Caco-2 (cell line): ENCODE measurements around the gene GRIK4. TPM values are rescaled to one million over a fixed set of nuclear protein-coding genes. Genes with fewer than 3 reads are reported as not detected.

Experiments
- BruUV-seq: library from RNA; stranded (reverse); fragments of 400-500 nt; replicated peaks from 2 replicates; lab custom pipeline; 2021; lab: Mats Ljungman, UMichigan
- CTCF ChIA-PET: fragments of 300-600 bp; sonication (Branson Sonifier 250); formaldehyde crosslinking; loops from one replicate; lab custom pipeline; 2022; ENCODE audit warnings: antibody characterized with exemption; lab: Charles Lee
- POLR2A ChIA-PET: fragments of 300-600 bp; sonication (Branson Sonifier 250); formaldehyde crosslinking; loops from one replicate; lab custom pipeline; 2022; ENCODE audit warnings: antibody characterized with exemption; lab: Charles Lee
- DNase-seq, 2 experiments: peaks; one replicate each; pipeline versions ENCODE4 v3.0.0 to v3.0.0-alpha.2; 2020 to 2022
- H3K27me3 ChIP-seq: replicated peaks from 2 replicates; pipeline ENCODE4 v1.6.0; 2011; ENCODE audit warnings: low read length; ENCODE audit not compliant: control insufficient read depth, insufficient read depth
- H3K36me3 ChIP-seq: 2 replicates; pipeline ENCODE4 v1.5.1; 2011; ENCODE audit warnings: low read length; ENCODE audit not compliant: control insufficient read depth, insufficient read depth
- H3K4me1 ChIP-seq: fragments of 250-450 bp; sonication (Bioruptor Pico); 2 replicates; pipeline ENCODE4 v1.5.1; 2020; ENCODE audit warnings: mild to moderate bottlenecking
- H3K4me3 ChIP-seq: 2 replicates; pipeline ENCODE4 v1.5.1; 2011; ENCODE audit warnings: low read depth, mild to moderate bottlenecking, control low read depth, low read length
- H3K9me3 ChIP-seq: fragments of 250-450 bp; sonication (Bioruptor Pico); 2 replicates; pipeline ENCODE4 v1.5.1; 2020; ENCODE audit warnings: mild to moderate bottlenecking, moderate library complexity
- H3K27ac Mint-ChIP-seq: one replicate; pipeline ENCODE4 v1.8.0; 2022; ENCODE audit warnings: mixed read lengths; ENCODE audit not compliant: unreplicated experiment
- H3K27me3 Mint-ChIP-seq: one replicate; pipeline ENCODE4 v1.8.0; 2022; ENCODE audit warnings: mixed read lengths; ENCODE audit not compliant: insufficient read depth, unreplicated experiment
- H3K36me3 Mint-ChIP-seq: one replicate; pipeline ENCODE4 v1.8.0; 2022; ENCODE audit warnings: mild to moderate bottlenecking, mixed read lengths; ENCODE audit not compliant: insufficient read depth, unreplicated experiment
- H3K4me1 Mint-ChIP-seq: one replicate; pipeline ENCODE4 v1.8.0; 2022; ENCODE audit warnings: low read depth, mixed read lengths; ENCODE audit not compliant: unreplicated experiment
- H3K4me3 Mint-ChIP-seq: one replicate; pipeline ENCODE4 v1.8.0; 2022; ENCODE audit warnings: mild to moderate bottlenecking, moderate library complexity, mixed read lengths; ENCODE audit not compliant: unreplicated experiment
- H3K9me3 Mint-ChIP-seq: one replicate; pipeline ENCODE4 v1.8.0; 2022; ENCODE audit warnings: mixed read lengths; ENCODE audit not compliant: unreplicated experiment
- intact Hi-C: fragments of 100-400 bp; cut with micrococcal nuclease; formaldehyde crosslinking; loops from one replicate; pipeline ENCODE4 v1.10.0; 2022; ENCODE audit not compliant: unreplicated experiment
- total RNA-seq: library from RNA; stranded (reverse); gene quantifications from 2 replicates; pipeline ENCODE4 v1.2.3, GENCODE V29; 2022
- TF ChIP-seq, protein P1 (sequence below), 2 experiments: fragments of 200-600 bp in 1 of 2; IDR thresholded peaks; 1 replicate in 1 of 2; 2 replicates in 1 of 2; pipeline versions ENCODE4 v1.5.1 to v1.8.0; 2011 to 2022; ENCODE audit warnings: antibody characterized with exemption in 1 of 2, control low read depth in 1 of 2, inconsistent platforms in 1 of 2, low read depth in 1 of 2, low read length in 1 of 2, mild to moderate bottlenecking in 1 of 2, moderate library complexity in 1 of 2; ENCODE audit not compliant: insufficient read depth in 1 of 2, severe bottlenecking in 1 of 2, unreplicated experiment in 1 of 2

The GRIK4 gene
- total RNA-seq, 1 experiment from 2014 or later: 2.0 TPM

DNA sequence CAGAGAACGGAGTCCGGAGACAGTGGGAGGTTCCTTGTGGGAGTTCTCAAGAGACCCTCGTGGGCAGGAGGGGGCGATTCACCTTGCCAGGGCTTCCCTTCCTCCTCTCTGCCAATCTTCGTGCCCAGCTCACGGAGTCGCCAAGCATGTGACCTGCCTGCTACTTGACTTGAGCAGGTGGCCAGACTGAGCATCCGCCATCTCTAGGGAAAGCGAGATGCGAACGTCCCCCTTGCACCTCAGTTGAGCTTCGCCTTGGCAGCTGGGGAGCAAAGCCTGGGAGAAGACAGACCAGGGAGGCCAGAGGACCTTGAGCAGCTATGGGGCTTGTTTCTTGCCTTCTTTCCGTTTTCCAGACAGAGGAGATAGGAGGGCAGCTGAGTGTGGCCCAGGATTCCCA, 123.2 kb downstream of the GRIK4 start:
- TF ChIP-seq, protein P1, sequence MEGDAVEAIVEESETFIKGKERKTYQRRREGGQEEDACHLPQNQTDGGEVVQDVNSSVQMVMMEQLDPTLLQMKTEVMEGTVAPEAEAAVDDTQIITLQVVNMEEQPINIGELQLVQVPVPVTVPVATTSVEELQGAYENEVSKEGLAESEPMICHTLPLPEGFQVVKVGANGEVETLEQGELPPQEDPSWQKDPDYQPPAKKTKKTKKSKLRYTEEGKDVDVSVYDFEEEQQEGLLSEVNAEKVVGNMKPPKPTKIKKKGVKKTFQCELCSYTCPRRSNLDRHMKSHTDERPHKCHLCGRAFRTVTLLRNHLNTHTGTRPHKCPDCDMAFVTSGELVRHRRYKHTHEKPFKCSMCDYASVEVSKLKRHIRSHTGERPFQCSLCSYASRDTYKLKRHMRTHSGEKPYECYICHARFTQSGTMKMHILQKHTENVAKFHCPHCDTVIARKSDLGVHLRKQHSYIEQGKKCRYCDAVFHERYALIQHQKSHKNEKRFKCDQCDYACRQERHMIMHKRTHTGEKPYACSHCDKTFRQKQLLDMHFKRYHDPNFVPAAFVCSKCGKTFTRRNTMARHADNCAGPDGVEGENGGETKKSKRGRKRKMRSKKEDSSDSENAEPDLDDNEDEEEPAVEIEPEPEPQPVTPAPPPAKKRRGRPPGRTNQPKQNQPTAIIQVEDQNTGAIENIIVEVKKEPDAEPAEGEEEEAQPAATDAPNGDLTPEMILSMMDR (IDR thresholded peaks at IDR 0.05; ENCODE audit: insufficient read depth in 1 of 2, low read depth in 1 of 2, low read length in 1 of 2, severe bottlenecking in 1 of 2, unreplicated experiment in 1 of 2): no peak
- no peak for DNase-seq
- no peaks in the 10 kb centered on the region for H3K36me3 Mint-ChIP-seq
- no TSS peak for BruUV-seq
- ChIA-PET CTCF (no interaction called here), POLR2A (no interaction called here)
- H3K4me1 Mint-ChIP-seq: no peaks in the 10 kb centered on the region
- H3K27ac Mint-ChIP-seq: no peak overlapping the region
- Histone ChIP-seq H3K4me3 (no peak overlapping the region), H3K36me3 (no peaks in the 10 kb centered on the region), H3K9me3 (no peaks in the 10 kb centered on the region), H3K4me1 (peaks cover 9% of the 10 kb centered on the region; the same call in 1 of the 2 replicates), H3K27me3 (no peaks in the 10 kb centered on the region)
- no peaks in the 10 kb centered on the region for H3K9me3 Mint-ChIP-seq
- no peaks in the 10 kb centered on the region for H3K27me3 Mint-ChIP-seq
- intact Hi-C loops: loop anchor here (5.0 kb wide), 1 partner anchor 53 kb away; no protein-coding TSS in a partner anchor
- H3K4me3 Mint-ChIP-seq: no peak overlapping the region

DNA sequence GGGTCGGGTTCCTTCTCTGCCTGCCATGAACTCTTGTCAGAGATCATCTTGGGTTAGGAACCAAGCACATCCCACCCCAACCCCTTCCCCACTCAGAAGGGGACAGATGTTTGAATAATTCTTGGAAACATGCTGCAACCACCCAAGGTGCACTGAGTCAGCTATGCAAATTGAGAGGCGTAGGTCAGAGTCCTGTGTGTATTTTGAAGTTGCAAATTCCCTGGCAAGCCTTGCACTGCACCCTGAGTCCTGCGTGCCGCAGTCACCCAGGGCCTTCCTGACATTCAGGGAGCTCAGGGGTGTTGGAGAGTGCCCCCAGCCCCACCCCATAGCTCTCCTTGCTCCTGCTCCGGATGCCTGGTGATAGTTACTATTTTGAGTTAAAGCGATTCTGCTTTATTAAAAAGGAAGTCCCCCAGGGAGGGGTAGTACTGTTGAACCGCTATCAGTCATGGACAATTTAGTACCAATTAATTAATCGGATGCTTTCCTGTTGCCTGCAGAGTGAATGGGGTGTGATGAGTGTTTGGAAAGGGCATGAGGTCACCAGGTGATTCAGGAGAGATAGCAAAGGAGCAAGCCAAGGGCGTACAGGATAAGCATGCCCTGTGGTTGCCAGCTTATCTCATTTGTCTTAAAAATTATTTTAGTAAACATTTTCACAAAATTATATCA, 123.7 kb downstream of the GRIK4 start:
- Histone ChIP-seq H3K4me3 (no peak overlapping the region), H3K9me3 (no peaks in the 10 kb centered on the region), H3K4me1 (peaks cover 9% of the 10 kb centered on the region; the same call in 1 of the 2 replicates), H3K27me3 (no peaks in the 10 kb centered on the region), H3K36me3 (no peaks in the 10 kb centered on the region)
- CTCF ChIA-PET: no interaction called here
- H3K4me3 Mint-ChIP-seq: no peak overlapping the region
- no peaks in the 10 kb centered on the region for H3K4me1 Mint-ChIP-seq
- BruUV-seq: no TSS peak
- H3K36me3 Mint-ChIP-seq: no peaks in the 10 kb centered on the region
- POLR2A ChIA-PET: no interaction called here
- no peaks in the 10 kb centered on the region for H3K27me3 Mint-ChIP-seq
- H3K9me3 Mint-ChIP-seq: no peaks in the 10 kb centered on the region
- DNase-seq: no peak
- TF ChIP-seq, protein P1 (IDR thresholded peaks at IDR 0.05; ENCODE audit: insufficient read depth in 1 of 2, low read depth in 1 of 2, low read length in 1 of 2, severe bottlenecking in 1 of 2, unreplicated experiment in 1 of 2): no peak
- H3K27ac Mint-ChIP-seq: no peak overlapping the region
- intact Hi-C loops: no loop called here

DNA sequence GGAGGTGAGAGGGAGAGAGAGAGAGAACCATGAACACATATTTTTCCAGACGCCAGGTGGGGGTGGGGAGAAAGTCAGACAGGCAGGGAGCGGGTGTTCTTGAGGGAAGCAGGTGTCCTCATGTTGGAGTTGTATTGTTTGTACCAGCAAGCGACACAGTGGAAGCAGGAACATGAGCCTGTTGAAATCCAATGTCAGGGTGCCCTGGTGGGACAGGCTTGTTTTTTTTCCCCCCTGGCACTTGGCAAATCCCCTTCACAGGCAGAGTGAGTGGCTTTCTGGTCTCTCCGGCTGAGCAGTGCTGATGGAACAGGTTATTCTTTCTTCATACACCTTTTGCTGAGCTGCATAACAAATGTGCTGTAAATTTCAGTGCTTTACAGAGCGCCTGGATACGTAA, 125.6 kb downstream of the GRIK4 start:
- BruUV-seq: no TSS peak
- Mint-ChIP-seq H3K36me3 (no peaks in the 10 kb centered on the region), H3K4me1 (peaks cover 7% of the 10 kb centered on the region), H3K9me3 (no peaks in the 10 kb centered on the region), H3K4me3 (no peak overlapping the region), H3K27me3 (no peaks in the 10 kb centered on the region), H3K27ac (no peak overlapping the region)
- DNase-seq: no peak
- POLR2A ChIA-PET: no interaction called here
- H3K36me3 ChIP-seq: no peaks in the 10 kb centered on the region
- peaks cover 14% of the 10 kb centered on the region for H3K4me1 ChIP-seq
- H3K4me3 ChIP-seq: no peak overlapping the region
- no peaks in the 10 kb centered on the region for H3K27me3 ChIP-seq
- CTCF ChIA-PET: interaction anchor here (0.6 to 1.4 kb wide), 2 partner anchors 48 to 78 kb away, joined by 3 to 4 read pairs; no protein-coding TSS in a partner anchor
- no peaks in the 10 kb centered on the region for H3K9me3 ChIP-seq
- TF ChIP-seq, protein P1 (IDR thresholded peaks at IDR 0.05; ENCODE audit: insufficient read depth in 1 of 2, low read depth in 1 of 2, low read length in 1 of 2, severe bottlenecking in 1 of 2, unreplicated experiment in 1 of 2): no peak
- intact Hi-C loops: no loop called here
